ENCODE results near the gene ARMC9.

The ARMC9 gene

GRCh38 chr2:231388725-231389346, 190.4 kb downstream of the ARMC9 start:
- peaks cover 6% of the 10 kb centered on the region for H3K4me1 Mint-ChIP-seq (ENCODE audit: low read depth)
- H3K27me3 Mint-ChIP-seq (ENCODE audit: low read depth) = peaks cover 8% of the 10 kb centered on the region
- peaks cover 2% of the 10 kb centered on the region for H3K36me3 Mint-ChIP-seq (ENCODE audit: low read depth)
- no peak overlapping the region for H3K4me3 Mint-ChIP-seq
- H3K27ac Mint-ChIP-seq = no peak overlapping the region
- peaks cover 12% of the 10 kb centered on the region for H3K9me3 Mint-ChIP-seq

- H3K4me3 Mint-ChIP-seq = no peak overlapping the region
- H3K9me3 Mint-ChIP-seq = peaks cover 4% of the 10 kb centered on the region
- H3K4me1 Mint-ChIP-seq (ENCODE audit: low read depth) = peaks cover 9% of the 10 kb centered on the region
- H3K27me3 Mint-ChIP-seq (ENCODE audit: low read depth) = peaks cover 18% of the 10 kb centered on the region
- H3K27ac Mint-ChIP-seq = no peak overlapping the region
- H3K36me3 Mint-ChIP-seq (ENCODE audit: low read depth) = peaks cover 2% of the 10 kb centered on the region
Observed at GRCh38 chr2:231390667-231391066, 192.2 kb downstream of the ARMC9 start.

GRCh38 chr2:231391981-231392380, 193.6 kb downstream of the ARMC9 start:
- Mint-ChIP-seq H3K27ac (no peak overlapping the region), H3K4me3 (no peak overlapping the region), H3K9me3 (no peaks in the 10 kb centered on the region), H3K27me3 (ENCODE audit: low read depth) (peaks cover 27% of the 10 kb centered on the region), H3K36me3 (ENCODE audit: low read depth) (peaks cover 2% of the 10 kb centered on the region), H3K4me1 (ENCODE audit: low read depth) (peaks cover 9% of the 10 kb centered on the region)

GRCh38 chr2:231392431-231393148, 194.2 kb downstream of the ARMC9 start:
- Mint-ChIP-seq H3K36me3 (ENCODE audit: low read depth) (peaks cover 2% of the 10 kb centered on the region), H3K27ac (no peak overlapping the region), H3K4me1 (ENCODE audit: low read depth) (peaks cover 9% of the 10 kb centered on the region), H3K27me3 (ENCODE audit: low read depth) (peaks cover 32% of the 10 kb centered on the region), H3K9me3 (no peaks in the 10 kb centered on the region), H3K4me3 (no peak overlapping the region)

GRCh38 chr2:231393149-231394131, 195.0 kb downstream of the ARMC9 start:
- Mint-ChIP-seq H3K9me3 (no peaks in the 10 kb centered on the region), H3K27me3 (ENCODE audit: low read depth) (peaks cover 34% of the 10 kb centered on the region), H3K36me3 (ENCODE audit: low read depth) (peaks cover 2% of the 10 kb centered on the region), H3K27ac (peak overlapping the region; percentile 81), H3K4me1 (ENCODE audit: low read depth) (peaks cover 9% of the 10 kb centered on the region), H3K4me3 (peak overlapping the region; percentile 21)

DNA sequence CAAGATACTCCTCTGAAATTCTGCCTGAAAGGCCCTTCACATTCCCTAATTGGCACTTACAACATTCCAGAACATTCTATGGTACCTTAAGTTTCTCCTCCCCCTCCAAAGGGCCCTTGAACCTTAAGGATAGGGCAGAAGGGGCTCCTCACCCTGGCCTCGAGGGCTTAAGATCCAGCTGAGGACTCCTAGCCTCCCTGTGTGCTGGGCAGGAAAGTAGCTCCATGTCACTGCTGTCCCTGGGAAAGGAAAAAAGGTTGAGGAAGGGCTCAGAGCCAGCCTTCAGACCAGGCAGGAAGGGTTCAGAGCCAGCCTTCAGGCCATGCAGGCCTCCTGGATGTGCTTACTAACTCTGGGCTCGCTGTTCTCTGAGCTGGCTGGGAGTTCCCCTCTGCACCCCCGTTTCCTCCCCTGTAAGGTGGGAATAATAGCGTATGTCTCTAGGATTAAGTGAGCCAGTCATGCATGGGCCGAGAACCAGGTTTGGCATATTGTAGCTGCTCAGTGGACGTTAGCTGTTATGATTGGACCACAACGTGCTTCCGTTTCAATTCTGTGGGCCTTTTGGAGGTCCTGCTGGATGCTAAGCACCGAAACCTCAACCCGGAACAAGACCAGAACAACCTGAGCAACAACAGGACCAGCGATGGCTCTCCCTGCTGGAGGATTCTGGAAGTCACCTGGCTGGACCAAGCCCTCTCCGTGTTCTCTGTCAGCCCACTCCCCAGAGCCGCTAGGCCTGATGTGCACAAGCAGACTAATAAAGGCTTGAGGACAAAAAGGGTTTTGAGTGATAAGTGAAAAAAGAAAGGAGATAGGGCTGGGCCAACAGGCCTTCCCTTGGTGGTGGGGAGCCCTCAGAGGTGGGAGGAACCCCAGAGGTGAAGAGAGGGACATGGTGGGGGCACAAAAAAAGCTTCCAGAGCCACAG, 196.0 kb downstream of the ARMC9 start:
- peaks cover 2% of the 10 kb centered on the region for H3K36me3 Mint-ChIP-seq (ENCODE audit: low read depth)
- H3K4me1 Mint-ChIP-seq (ENCODE audit: low read depth) = peaks cover 9% of the 10 kb centered on the region
- peak overlapping the region; percentile 10 for H3K4me3 Mint-ChIP-seq
- H3K9me3 Mint-ChIP-seq = no peaks in the 10 kb centered on the region
- H3K27me3 Mint-ChIP-seq (ENCODE audit: low read depth) = peaks cover 34% of the 10 kb centered on the region
- no peak overlapping the region for H3K27ac Mint-ChIP-seq

GRCh38 chr2:231395188-231396057, 197.0 kb downstream of the ARMC9 start, which contains the start of gene B3GNT7:
Gene B3GNT7 (plus strand): TSS chr2:231395710. CDS start chr2:231395804, 94 bp downstream.
- H3K27me3 Mint-ChIP-seq (ENCODE audit: low read depth) = peaks cover 34% of the 10 kb centered on the region

DNA sequence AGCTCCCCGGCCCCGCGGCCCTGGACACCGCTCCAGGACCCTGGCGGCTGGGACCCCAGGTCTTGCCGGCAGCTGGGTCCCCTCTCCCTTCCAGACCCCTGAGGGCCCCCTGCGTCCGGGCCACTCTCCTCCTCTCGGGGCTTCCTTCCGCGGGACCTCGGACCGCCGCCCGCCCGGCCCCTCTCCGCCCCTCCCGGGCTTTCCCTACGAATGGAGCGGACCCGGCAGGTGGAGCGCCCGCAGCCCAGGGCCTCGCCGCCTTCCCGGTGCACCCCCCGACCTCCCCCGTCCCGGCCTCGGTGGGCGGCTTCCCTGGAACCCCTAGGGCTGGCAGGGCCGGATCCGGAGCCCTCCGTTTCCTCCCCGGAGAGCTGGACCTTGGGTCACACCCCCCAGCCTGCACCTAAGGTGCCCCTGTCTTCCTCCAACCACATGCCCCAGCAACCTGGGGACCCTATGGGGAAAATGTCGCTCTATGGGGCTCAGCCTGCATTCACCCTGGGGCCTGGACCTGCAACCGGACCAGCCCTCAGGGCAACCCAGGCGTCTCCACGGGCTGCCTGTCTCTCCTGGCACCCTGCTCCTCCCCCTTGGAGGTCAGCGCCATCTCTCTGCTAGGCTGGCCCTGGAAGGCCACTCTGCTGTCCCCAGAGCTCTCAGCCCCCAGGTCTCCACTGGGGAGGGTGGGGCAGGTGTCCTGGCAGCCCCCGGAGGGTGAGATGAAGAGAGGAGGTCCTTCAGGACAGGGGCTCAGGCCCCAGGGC, 197.8 kb downstream of the ARMC9 start:
- Mint-ChIP-seq H3K27ac (no peak overlapping the region), H3K27me3 (ENCODE audit: low read depth) (peaks cover 34% of the 10 kb centered on the region), H3K36me3 (ENCODE audit: low read depth) (peaks cover 2% of the 10 kb centered on the region), H3K4me1 (ENCODE audit: low read depth) (peaks cover 9% of the 10 kb centered on the region), H3K4me3 (peak overlapping the region; percentile 21), H3K9me3 (no peaks in the 10 kb centered on the region)

More at GRCh38 chr2:231395188-231396057, 197.0 kb downstream of the ARMC9 start, which contains the start of gene B3GNT7:
- Mint-ChIP-seq H3K4me3 (peak within 1 kb of the TSS; percentile 21), H3K36me3 (ENCODE audit: low read depth) (peaks cover 2% of the 10 kb centered on the region), H3K9me3 (no peaks in the 10 kb centered on the region), H3K27ac (no peak within 1 kb of the TSS), H3K4me1 (ENCODE audit: low read depth) (peaks cover 9% of the 10 kb centered on the region)

DNA sequence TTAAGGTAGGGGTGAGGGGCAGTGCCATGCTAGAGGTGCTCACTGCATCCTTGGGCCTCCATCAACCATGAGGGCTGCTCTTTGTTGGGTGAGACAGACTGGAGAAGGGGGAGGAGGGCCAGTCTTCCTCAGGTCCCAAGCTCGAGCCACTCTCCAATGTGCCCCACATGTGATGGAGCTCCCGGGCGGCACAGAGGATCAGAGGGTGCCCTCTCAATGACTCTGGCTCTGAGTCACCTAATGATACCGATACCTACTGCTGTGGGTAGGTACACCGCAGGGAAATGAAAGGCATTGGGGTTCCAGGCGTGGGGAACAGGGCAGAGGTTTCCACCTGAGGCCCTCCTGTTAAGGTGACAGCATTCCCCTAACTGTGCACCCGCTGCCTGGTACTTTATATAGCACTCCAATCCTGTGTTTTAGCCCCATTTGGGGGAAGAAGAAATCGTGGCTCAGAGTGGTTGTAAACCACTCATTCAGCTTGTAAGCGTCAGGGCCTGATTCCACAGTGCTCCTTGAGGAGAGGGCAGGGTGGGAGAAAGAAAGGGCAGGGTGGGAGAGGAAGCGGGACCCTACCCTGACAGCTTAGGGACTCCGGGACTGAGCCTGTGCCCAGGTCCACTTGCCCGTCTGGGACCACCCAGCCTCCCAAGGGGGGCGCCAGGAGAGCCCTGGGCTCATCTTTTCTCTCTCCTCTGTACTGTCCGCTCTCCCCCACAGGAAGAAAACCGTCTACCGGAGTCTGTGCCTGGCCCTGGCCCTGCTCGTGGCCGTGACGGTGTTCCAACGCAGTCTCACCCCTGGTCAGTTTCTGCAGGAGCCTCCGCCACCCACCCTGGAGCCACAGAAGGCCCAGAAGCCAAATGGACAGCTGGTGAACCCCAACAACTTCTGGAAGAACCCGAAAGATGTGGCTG, 198.8 kb downstream of the ARMC9 start:
- H3K27ac Mint-ChIP-seq = no peak overlapping the region
- peaks cover 2% of the 10 kb centered on the region for H3K36me3 Mint-ChIP-seq (ENCODE audit: low read depth)
- H3K9me3 Mint-ChIP-seq = no peaks in the 10 kb centered on the region
- H3K27me3 Mint-ChIP-seq (ENCODE audit: low read depth) = peaks cover 33% of the 10 kb centered on the region
- H3K4me3 Mint-ChIP-seq = no peak overlapping the region
- peaks cover 9% of the 10 kb centered on the region for H3K4me1 Mint-ChIP-seq (ENCODE audit: low read depth)

GRCh38 chr2:231397928-231398294, 199.5 kb downstream of the ARMC9 start:
- no peak overlapping the region for H3K27ac Mint-ChIP-seq
- peaks cover 2% of the 10 kb centered on the region for H3K36me3 Mint-ChIP-seq (ENCODE audit: low read depth)
- no peaks in the 10 kb centered on the region for H3K9me3 Mint-ChIP-seq
- peaks cover 9% of the 10 kb centered on the region for H3K4me1 Mint-ChIP-seq (ENCODE audit: low read depth)
- H3K27me3 Mint-ChIP-seq (ENCODE audit: low read depth) = peaks cover 33% of the 10 kb centered on the region
- H3K4me3 Mint-ChIP-seq = no peak overlapping the region

- H3K27me3 Mint-ChIP-seq (ENCODE audit: low read depth) = peaks cover 32% of the 10 kb centered on the region
- H3K36me3 Mint-ChIP-seq (ENCODE audit: low read depth) = peaks cover 2% of the 10 kb centered on the region
- no peak overlapping the region for H3K4me3 Mint-ChIP-seq
- peaks cover 5% of the 10 kb centered on the region for H3K4me1 Mint-ChIP-seq (ENCODE audit: low read depth)
- no peak overlapping the region for H3K27ac Mint-ChIP-seq
- no peaks in the 10 kb centered on the region for H3K9me3 Mint-ChIP-seq
Observed at GRCh38 chr2:231398585-231398984, 200.2 kb downstream of the ARMC9 start.
